Measurements from ENCODE around the gene SDCCAG8.

GRCh38 chr1:243471026-243471685, 215.3 kb downstream of the SDCCAG8 start:
- TF ChIP-seq GATA2 (IDR thresholded peaks at IDR 0.05; ENCODE audit: low read depth, low read length) (no peak), GATA3 (IDR thresholded peaks at IDR 0.05; ENCODE audit: low read depth, low read length) (no peak)

All from SH-SY5Y (cell line).